ENCODE data around the gene HPCA. TPM values are rescaled to one million over a fixed set of nuclear protein-coding genes. Genes with fewer than 3 reads are reported as not detected.

The HPCA gene
- total RNA-seq, 1 experiment from 2014 or later = 1.2 TPM

DNA sequence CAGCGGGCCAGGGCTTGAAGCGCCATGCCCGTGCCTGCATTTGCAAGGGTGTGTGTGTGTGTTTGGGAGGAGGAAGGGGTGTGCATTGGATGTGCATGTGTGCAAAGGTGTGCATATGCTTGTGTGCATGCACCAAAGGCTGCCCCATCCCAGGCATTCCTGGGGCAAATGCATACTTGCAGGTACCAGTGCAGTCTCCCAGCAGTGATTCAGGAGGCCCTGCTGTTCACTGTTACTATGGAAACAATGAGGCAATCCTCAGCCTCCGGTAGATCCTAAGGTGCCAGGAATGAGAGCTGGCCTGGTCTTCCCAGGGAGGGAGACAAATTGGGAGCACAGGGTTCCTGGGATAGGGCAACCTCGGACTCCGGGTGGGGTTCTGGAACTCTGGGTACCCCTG is 8.1 kb upstream of the HPCA start:
- no peak overlapping the region for H2AFZ ChIP-seq (ENCODE audit: low read length)

More for the DNA sequence above, 8.1 kb upstream of the HPCA start:
- H3K27me3 Mint-ChIP-seq (ENCODE audit: low read depth) = peaks cover 11% of the 10 kb centered on the region
- DNase-seq = no peak
- no peak overlapping the region for H4K8ac ChIP-seq (replicated peaks; ENCODE audit: insufficient read length, low read depth, low read length)
- no peak overlapping the region for H2BK5ac ChIP-seq (ENCODE audit: insufficient read length, low read length)
- H2BK12ac ChIP-seq (ENCODE audit: insufficient read length, low read depth, low read length) = no peak overlapping the region
- H3K9ac ChIP-seq (ENCODE audit: extremely low read depth, insufficient read length, low read length) = no peak overlapping the region
- H4K5ac ChIP-seq (ENCODE audit: insufficient read length, low read depth, low read length) = no peak overlapping the region
- H3K27me3 ChIP-seq (ENCODE audit: insufficient read depth, low read length) = no peaks in the 10 kb centered on the region
- no peak overlapping the region for H3T11ph ChIP-seq (ENCODE audit: low read length)
- no peaks in the 10 kb centered on the region for H3K79me2 ChIP-seq (ENCODE audit: insufficient read depth, low read length)
- no peak overlapping the region for H3K56ac ChIP-seq (ENCODE audit: insufficient read length, low read depth, low read length)
- H2BK20ac ChIP-seq (ENCODE audit: low read depth, low read length, poor library complexity, severe bottlenecking) = no peak overlapping the region
- no peaks in the 10 kb centered on the region for H3K79me1 ChIP-seq (ENCODE audit: insufficient read depth, low read depth, low read length, poor library complexity, severe bottlenecking)
- H2BK120ac ChIP-seq (ENCODE audit: low read depth, low read length, poor library complexity, severe bottlenecking) = no peak overlapping the region
- H4K20me1 ChIP-seq (ENCODE audit: control insufficient read depth, insufficient read depth, insufficient read length) = no peaks in the 10 kb centered on the region
- peaks cover 3% of the 10 kb centered on the region; the same call in 1 of the 2 replicates for H3K4me1 ChIP-seq (ENCODE audit: insufficient read depth, low read length)
- no peak overlapping the region for H3K14ac ChIP-seq (ENCODE audit: insufficient read depth, low read length)
- peak overlapping the region in 1 of 2 experiments; percentile 35; a peak in 1 of 5 replicates for H3K4me3 Mint-ChIP-seq
- H2BK15ac ChIP-seq (ENCODE audit: low read depth, low read length) = no peak overlapping the region
- no CpG with 5 or more reads among the region's 6 CpGs for WGBS (ENCODE audit: extremely low coverage, insufficient read length, low lambda C conversion rate)
- TF ChIP-seq, protein P1, sequence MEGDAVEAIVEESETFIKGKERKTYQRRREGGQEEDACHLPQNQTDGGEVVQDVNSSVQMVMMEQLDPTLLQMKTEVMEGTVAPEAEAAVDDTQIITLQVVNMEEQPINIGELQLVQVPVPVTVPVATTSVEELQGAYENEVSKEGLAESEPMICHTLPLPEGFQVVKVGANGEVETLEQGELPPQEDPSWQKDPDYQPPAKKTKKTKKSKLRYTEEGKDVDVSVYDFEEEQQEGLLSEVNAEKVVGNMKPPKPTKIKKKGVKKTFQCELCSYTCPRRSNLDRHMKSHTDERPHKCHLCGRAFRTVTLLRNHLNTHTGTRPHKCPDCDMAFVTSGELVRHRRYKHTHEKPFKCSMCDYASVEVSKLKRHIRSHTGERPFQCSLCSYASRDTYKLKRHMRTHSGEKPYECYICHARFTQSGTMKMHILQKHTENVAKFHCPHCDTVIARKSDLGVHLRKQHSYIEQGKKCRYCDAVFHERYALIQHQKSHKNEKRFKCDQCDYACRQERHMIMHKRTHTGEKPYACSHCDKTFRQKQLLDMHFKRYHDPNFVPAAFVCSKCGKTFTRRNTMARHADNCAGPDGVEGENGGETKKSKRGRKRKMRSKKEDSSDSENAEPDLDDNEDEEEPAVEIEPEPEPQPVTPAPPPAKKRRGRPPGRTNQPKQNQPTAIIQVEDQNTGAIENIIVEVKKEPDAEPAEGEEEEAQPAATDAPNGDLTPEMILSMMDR (conservative IDR thresholded peaks at IDR 0.05) = no peak
- H2AK5ac ChIP-seq (ENCODE audit: insufficient read length, low read length) = no peak overlapping the region
- no peak overlapping the region for H3K18ac ChIP-seq (ENCODE audit: insufficient read length, low read depth, low read length)
- no peak overlapping the region for H3K27ac ChIP-seq (ENCODE audit: insufficient read length, low read depth, low read length)
- H3K9me3 ChIP-seq (ENCODE audit: control insufficient read depth, low read depth, low read length) = no peaks in the 10 kb centered on the region
- no peak overlapping the region for H3K23ac ChIP-seq (ENCODE audit: insufficient read length, low read depth, low read length)
- no peaks in the 10 kb centered on the region for H3K9me3 Mint-ChIP-seq
- no peak overlapping the region for H3K4me2 ChIP-seq (ENCODE audit: insufficient read depth, insufficient read length, low read length)
- H3K4ac ChIP-seq (ENCODE audit: low read depth, low read length) = no peak overlapping the region
- no peak overlapping the region for H3K27ac Mint-ChIP-seq
- no peak overlapping the region for H4K91ac ChIP-seq (ENCODE audit: insufficient read length, low read depth, low read length)
- H3K36me3 Mint-ChIP-seq (ENCODE audit: insufficient read depth in 1 of 3, low read depth in 3 of 3) = no peaks in the 10 kb centered on the region
- H3K4me1 Mint-ChIP-seq = peaks cover 27 to 51% of the 10 kb centered on the region in 2 experiments
- no peaks in the 10 kb centered on the region for H3K23me2 ChIP-seq (ENCODE audit: insufficient read length, low read depth, low read length, poor library complexity, severe bottlenecking)
